ENCODE data around the gene PTRH2.

- TF ChIP-seq GATA3 (IDR thresholded peaks at IDR 0.05; ENCODE audit: low read depth, low read length) (no peak), GATA2 (IDR thresholded peaks at IDR 0.05; ENCODE audit: low read depth, low read length) (no peak)
These were observed 9.2 kb upstream of the PTRH2 start for GRCh38 chr17:59716427-59716826.
